ENCODE results near the gene FBXO9.

The FBXO9 gene

DNA sequence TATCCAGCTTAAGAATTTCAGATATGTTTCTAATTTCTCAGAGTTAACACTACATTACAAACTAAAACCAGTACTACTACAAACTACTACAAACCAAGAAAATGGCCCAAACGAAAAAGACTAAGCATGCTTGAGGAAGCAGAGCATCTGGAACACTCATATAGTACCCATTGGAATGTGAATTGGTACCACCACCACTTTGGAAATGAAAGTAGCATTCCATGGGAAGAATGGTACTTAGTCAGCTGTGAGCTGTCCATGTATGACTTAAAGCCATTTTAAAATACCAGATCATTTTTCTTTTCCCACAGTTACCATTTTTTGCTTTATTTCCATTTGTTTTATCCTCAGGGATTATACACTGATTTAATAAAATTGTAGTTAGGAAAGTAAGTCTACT lies 30.5 kb downstream of the FBXO9 start:
- no peak for DNase-seq

- DNase-seq, result no peak
Observed at GRCh38 chr6:53100561-53100960, 35.4 kb downstream of the FBXO9 start.

DNA sequence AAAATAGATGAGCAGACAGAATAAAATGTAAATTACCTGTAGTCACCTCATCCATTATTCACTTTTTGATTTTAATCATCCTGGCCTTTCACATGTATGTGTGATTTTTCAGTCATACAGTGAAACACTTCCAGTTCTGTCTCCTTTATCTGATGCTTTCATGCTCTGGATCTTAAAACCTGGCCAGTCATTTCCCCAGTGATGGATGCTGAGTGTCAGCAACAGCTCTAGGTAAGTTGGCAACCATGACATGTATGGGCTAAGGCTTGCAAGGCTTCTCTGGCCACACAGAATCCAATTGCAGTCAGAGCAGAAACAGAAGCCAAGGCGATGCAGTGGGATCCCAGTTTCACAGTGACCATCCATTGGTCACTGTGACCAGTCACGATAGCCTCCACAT lies 35.8 kb downstream of the FBXO9 start:
- DNase-seq, result no peak

GRCh38 chr6:53103993-53104675 lies 38.9 kb downstream of the FBXO9 start:
- no peak for DNase-seq

DNA sequence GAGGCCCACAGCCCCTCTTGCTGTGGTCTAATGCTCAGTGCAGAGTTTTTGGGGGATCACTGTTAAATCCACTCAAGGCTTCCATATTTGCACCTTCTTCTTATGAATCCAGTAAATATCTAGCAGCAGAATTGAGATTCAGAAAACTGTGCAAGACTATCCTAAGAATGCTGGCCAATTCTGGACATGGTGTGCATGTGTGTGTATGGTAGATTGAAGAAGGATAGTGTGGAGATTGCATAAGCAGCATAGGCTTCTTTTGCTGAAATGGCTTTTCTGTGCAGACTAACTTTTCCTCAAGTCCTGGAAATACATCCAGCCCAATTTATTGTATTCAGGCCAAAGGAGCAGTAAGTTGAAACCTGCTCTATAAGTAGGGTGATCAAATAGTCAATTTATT lies 39.7 kb downstream of the FBXO9 start:
- DNase-seq, result no peak

DNA sequence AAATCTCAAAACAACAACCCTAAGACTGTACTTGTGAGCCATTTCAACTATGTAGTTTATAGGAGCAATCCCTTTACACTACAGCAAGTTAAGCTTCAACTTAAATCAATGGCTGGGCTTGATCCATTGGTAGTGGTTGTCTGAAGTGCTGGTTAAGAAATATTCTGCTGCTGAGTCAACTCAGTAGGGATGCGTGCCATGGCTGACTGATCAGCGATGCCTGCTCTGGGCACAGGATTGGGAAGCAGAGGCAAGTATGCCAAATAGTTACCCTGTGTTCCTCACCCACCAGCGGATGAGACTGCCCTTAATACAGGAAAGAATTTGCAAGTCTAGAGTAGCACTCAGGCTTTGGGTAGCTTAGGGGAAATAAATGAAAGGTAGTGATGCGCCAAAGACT lies 41.9 kb downstream of the FBXO9 start:
- no peak for DNase-seq

GRCh38 chr6:53109612-53110011 lies 44.4 kb downstream of the FBXO9 start:
- DNase-seq, result no peak

- no peak for DNase-seq
Observed at GRCh38 chr6:53111865-53112264, 46.7 kb downstream of the FBXO9 start.

DNA sequence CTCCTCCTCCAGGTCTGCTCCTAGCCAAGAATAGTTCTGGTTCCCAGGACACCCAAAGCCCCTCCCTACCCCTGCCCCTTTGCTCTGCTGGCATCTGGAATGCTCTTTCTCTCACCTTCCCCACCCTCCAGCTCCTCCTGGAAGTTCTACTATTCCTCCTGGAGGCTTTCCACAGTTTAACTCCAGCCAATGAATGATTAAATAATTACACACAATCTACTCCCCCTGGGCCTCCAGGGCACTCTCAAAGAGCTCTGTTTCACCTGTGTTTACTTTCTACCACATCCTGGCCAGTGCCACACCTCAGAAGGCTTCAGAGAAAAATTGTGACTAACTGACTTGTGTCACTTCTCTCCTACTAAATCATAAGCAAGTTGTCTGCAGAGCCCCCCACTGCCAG lies 47.2 kb downstream of the FBXO9 start:
- DNase-seq, result no peak

- no peak for DNase-seq
Observed at GRCh38 chr6:53112871-53113270, 47.7 kb downstream of the FBXO9 start.

DNA sequence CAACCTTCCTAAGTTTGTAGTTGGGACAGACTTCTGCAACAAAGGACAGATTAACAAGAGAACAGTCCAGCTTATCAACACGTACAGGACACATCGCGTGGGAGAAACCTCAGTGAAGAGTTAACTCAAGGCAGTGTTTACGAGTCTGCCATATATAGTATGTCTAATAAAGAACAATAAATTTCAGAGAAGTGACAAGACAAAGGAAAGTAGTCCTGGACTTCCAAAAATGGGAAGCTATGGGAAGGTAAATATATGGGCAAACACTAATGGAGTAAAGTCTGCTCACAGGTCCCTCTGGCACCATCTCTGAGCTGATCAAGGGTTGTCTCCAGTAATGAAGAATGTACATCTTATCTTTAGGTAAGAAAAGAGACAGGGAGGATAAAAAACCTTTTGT lies 48.5 kb downstream of the FBXO9 start:
- DNase-seq, result no peak

DNA sequence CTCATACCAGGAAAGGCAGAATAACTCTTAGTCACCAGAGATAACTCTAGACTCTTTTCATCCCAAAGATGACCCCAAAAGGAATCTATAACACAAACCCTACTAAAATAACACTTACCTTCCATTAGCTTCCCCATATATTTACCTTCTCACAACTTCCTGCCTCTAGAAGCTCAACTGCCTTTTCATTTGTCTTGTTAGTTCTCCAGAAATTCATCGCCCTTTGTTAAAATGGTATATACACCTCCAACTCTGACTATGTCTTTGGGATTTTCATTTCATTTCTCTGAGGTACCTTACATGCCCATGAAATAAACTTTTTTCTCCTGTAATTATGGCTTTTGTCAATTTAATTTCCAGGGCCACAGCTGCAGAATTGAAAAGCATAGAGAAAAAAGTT lies 49.9 kb downstream of the FBXO9 start:
- DNase-seq, result no peak

DNA sequence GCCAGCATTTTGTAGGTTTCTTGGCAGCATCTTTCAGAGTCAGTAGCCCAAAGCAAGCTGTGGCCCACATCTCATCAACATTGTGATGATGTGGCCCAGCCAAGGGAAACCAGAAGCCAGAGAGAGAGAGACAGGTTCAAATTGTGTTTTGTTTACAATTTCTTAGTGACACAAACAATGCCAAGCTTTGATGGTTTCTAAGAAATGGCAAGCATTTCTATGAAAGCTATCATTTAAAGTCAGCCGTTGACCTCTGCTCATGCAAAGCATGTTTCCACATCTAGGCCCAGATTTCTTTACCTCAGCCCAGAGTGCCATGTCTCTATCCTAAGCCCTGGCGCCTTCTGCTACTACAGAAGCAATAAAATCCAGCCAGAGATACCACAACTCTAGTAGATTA lies 50.5 kb downstream of the FBXO9 start:
- DNase-seq, result no peak

DNA sequence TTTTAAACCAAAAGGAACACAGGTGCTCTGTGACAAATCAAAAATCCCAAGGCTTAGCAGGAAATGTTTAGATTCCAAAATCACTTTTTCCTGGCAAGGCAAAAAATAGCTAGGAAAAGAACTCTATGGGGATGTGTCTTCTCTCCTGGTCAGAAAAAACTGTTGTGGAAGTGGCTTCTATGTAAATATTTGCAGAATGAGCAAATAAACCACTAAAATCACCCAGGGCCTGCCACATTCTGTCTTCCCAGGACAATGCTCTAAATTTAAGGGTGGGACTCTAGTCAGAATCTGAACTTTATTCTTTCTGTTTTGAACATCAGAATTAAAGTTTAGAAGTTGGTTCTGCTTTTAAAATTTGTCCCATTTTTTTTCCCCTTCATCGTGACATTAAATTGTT lies 54.1 kb downstream of the FBXO9 start:
- DNase-seq, result no peak

GRCh38 chr6:53119772-53120409 lies 54.7 kb downstream of the FBXO9 start:
- no peak for DNase-seq

- no peak for DNase-seq
Observed at GRCh38 chr6:53124131-53124800, 59.1 kb downstream of the FBXO9 start.

DNA sequence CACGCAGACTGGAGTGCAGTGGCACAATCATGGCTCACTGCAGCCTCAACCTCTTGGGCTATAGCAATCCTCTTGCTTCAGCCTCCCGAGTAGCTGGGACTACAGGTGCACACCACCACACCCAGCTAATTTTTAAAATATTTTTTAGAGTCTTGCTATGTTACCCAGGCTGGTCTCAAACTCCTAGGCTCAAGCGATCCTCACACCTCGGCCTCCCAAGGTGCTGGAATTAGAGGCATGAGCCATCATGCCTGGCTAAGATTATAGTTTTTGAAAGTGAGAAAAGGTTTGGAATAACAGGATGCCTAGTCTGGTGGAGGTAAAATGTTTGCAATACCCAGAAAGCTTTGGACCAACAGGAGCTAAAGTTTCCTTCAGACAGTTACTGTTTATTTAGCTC lies 60.1 kb downstream of the FBXO9 start:
- DNase-seq, result no peak

- DNase-seq, result no peak
Observed at GRCh38 chr6:53128842-53129241, 63.6 kb downstream of the FBXO9 start.

DNA sequence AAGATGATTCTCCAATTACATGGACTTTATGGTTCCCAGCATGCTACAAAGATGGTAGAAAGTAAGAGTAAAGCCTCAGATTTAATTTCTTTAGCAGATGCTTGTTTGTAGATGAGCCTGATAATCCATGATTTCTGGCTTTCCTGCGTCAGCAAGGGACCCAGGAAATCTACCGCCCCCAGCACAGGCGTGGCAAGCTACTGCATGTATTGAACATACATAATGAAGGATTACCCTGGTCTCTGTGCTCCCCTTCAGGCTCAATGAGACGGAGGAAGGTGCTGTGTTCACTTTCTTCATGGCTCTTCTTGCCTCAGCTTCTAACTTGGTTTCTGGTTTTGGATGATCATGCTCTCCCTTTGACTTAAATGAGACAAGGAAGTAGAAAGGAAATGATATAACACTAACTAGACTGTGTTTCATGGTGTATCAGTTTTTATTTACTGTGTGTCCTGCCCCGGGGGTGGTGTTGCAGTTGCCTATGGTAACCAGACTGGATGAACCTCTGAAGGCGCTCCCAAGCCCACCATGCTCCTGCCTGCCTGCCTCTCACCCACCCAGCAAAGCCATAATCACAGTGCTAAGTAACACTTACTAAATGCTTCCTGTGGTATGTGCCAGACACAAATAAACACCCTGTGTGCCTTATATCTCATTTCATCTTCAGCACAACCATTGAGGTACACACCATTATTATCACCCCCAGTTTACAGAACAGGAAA lies 65.5 kb downstream of the FBXO9 start:
- DNase-seq, result no peak

GRCh38 chr6:53133961-53134360 lies 68.8 kb downstream of the FBXO9 start:
- no peak for DNase-seq

DNA sequence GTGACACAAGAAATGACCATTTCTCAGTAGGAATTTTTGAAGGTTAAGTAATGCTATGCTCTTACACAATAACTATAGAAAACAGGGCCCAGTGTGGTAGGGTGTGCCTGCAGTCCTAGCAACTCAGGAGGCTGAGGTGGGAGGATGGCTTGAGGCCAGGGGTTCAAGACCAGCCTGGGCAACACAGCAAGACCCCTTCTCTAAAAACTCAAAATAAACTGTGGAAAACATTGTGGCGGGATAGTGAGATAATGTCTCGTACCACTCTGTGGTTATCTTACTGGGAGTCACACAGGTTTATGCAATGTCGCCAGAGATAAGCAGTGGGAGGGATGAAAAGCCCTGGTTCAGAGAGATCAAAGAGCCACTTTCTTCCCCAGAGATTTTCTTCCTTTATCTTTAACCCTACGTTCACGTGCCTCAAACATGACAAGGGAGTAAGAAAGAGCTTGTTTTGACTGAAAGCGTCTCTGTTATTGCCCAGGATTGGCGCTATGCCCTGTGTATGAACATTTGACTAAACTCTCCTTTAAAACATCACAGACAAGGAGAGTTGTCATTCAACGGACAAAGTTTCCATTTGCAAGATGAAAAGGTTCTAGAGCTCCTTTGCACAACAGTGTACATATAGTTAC lies 69.5 kb downstream of the FBXO9 start:
- no peak for DNase-seq

GRCh38 chr6:53136000-53136609 lies 70.9 kb downstream of the FBXO9 start:
- no peak for DNase-seq
